ENCODE results near the gene PIR. TPM values are rescaled to one million over a fixed set of nuclear protein-coding genes. Genes with fewer than 3 reads are reported as not detected.

The PIR gene
- polyA plus RNA-seq, 4 donors = 3.9 to 13.4 (median 11.3) TPM

DNA sequence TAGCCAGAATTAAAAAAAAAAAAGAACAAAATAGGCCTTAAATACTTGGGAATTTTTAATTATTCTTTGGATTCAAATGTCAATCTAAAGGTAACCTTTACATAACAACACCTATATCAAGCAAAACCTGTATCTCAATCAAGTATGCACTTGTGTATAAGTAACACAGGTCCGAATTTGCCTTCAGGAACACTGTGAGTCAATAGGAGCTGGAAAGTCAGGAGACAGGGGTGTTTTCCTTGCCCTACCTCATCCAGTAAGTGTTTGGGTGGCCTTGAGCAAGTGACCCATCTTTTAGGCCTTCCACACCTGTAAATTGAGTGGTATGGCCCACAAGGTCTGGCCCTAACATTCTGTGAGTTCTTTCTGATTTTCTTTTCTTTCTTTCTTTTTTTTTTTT lies 68.1 kb downstream of the PIR start:
- Histone ChIP-seq H3K4me1 (ENCODE audit: control insufficient read depth in 3 of 3, insufficient read depth in 2 of 3, low read depth in 1 of 3, low read length in 2 of 3) (no peaks in the 10 kb centered on the region), H3K27me3 (ENCODE audit: control insufficient read depth in 3 of 3, insufficient read depth in 3 of 3, low read length in 3 of 3) (no peaks in the 10 kb centered on the region), H3K27ac (ENCODE audit: low read depth in 1 of 3, low read length in 2 of 3) (no peak overlapping the region), H3K4me3 (ENCODE audit: low read depth in 1 of 3, low read length in 3 of 3) (no peak overlapping the region), H3K9me3 (ENCODE audit: control insufficient read depth in 2 of 2, insufficient read depth in 1 of 2, low read depth in 1 of 2, low read length in 1 of 2) (no peaks in the 10 kb centered on the region), H3K36me3 (ENCODE audit: control insufficient read depth in 3 of 3, insufficient read depth in 2 of 3, low read depth in 1 of 3, low read length in 3 of 3) (no peaks in the 10 kb centered on the region)
- 62 to 86% (median 84%) methylated on average over 1 of the region's 1 CpG for WGBS, 3 donors
- FAIRE-seq = no peak
- no peak for DNase-seq

DNA sequence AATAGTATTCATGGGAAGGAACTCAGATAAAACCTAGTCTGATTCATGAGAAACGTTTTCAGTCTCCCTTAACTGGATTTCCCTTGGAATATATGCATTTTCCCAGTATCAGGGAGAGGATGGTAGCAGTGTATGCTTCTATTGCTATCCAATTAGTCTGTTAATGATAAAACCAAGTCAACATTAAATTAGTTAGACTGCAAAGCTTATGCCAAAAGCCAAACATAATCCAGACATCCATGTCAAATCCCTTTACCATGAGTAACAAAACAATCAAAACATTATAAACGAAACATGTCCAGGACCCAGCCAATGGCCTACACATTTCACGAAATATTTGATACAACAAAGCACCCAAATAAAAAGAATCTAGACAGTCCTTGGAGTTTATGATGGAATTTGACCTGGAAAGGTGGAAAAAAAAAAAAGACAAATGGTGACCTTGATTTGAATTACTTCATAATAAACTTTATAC lies 74.4 kb downstream of the PIR start:
- Histone ChIP-seq H3K9me3 (ENCODE audit: control insufficient read depth in 2 of 2, insufficient read depth in 1 of 2, low read depth in 1 of 2, low read length in 1 of 2) (peaks cover 0 to 4% of the 10 kb centered on the region in 2 donors), H3K27ac (ENCODE audit: low read depth in 1 of 3, low read length in 2 of 3) (no peak overlapping the region), H3K4me3 (ENCODE audit: low read depth in 1 of 3, low read length in 3 of 3) (no peak overlapping the region), H3K4me1 (ENCODE audit: control insufficient read depth in 3 of 3, insufficient read depth in 2 of 3, low read depth in 1 of 3, low read length in 2 of 3) (no peaks in the 10 kb centered on the region), H3K36me3 (ENCODE audit: control insufficient read depth in 3 of 3, insufficient read depth in 2 of 3, low read depth in 1 of 3, low read length in 3 of 3) (no peaks in the 10 kb centered on the region), H3K27me3 (ENCODE audit: control insufficient read depth in 3 of 3, insufficient read depth in 3 of 3, low read length in 3 of 3) (no peaks in the 10 kb centered on the region)
- FAIRE-seq (no peak), DNase-seq (no peak)
- 55 to 65% (median 64%) methylated on average over 3 of the region's 3 CpGs for WGBS, 3 donors

DNA sequence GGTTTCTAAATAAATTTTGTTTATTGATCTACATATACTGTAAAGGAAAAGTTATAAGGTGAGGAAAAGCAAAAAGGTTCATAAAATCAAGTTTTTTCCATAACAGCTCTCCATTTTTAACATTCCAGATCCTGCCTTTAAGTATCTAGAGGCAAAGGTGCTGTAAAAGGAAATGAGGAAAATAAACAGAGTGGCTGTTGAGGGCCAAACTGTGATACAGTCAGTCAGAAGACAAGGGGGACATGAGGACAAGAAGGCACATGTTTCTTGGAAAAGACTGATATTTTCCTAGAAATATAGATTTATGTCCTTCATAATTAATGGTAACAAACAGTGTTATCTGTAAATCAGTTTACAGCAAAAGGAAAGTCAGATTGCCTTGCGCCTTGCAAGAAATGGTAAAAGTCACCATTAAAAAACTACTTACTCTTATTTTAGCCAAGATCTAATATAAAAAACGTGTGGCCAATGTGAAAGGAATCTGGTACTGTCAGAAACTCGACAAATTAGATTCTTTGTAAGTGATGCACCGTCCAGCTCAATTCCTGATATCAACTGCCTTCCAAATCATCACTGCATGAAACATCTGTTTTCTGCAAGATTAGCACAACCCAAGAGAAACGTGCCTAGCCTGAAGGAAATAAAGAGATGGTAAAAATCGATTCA lies 75.0 kb downstream of the PIR start:
- DNase-seq = no peak
- H3K9me3 ChIP-seq (ENCODE audit: control insufficient read depth in 2 of 2, insufficient read depth in 1 of 2, low read depth in 1 of 2, low read length in 1 of 2) = peaks cover 0 to 4% of the 10 kb centered on the region in 2 donors

DNA sequence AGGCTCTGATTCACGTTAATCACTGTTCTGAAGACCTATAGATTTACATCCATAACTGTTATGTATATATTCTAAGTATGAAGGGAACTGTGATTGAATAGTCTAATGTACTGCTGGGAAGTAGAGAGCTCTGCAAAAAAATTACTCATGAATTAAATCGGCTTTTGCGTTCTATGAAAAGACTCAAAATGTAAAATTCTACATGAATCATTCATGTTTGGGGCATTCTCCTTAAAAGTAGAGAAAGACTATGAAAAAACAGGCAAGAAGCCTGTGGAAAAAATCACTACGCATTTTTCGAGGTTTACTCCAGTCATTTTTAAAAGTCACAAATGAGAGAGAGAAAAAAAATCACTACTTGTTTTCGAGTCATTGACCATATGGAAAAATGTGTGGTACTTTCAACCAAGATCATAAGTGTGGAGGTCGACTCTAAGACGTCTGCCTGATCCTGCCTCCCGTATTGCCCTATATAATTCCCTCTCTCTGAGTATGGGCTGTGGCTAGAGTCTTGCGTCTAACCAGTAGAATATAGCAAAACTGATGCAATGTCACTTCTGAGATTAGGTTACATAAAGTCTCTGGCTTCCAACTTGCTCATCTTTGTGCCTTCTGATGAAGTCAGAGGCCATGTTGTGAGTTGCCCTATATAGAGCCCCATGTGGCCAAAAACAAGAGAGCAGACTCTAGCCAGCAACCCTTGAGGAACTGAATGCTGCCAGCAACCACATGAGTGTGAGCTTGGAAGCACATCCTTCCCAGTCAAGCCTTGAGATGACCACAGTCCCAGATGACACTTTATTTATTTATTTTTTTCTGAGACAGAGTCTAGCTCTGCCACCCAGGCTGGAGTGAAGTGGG lies 76.8 kb downstream of the PIR start:
- FAIRE-seq (no peak), DNase-seq (no peak)
- Histone ChIP-seq H3K27me3 (ENCODE audit: control insufficient read depth in 3 of 3, insufficient read depth in 3 of 3, low read length in 3 of 3) (no peaks in the 10 kb centered on the region), H3K9me3 (ENCODE audit: control insufficient read depth in 2 of 2, insufficient read depth in 1 of 2, low read depth in 1 of 2, low read length in 1 of 2) (peaks cover 0 to 4% of the 10 kb centered on the region in 2 donors), H3K36me3 (ENCODE audit: control insufficient read depth in 3 of 3, insufficient read depth in 2 of 3, low read depth in 1 of 3, low read length in 3 of 3) (no peaks in the 10 kb centered on the region), H3K27ac (ENCODE audit: low read depth in 1 of 3, low read length in 2 of 3) (no peak overlapping the region), H3K4me3 (ENCODE audit: low read depth in 1 of 3, low read length in 3 of 3) (no peak overlapping the region), H3K4me1 (ENCODE audit: control insufficient read depth in 3 of 3, insufficient read depth in 2 of 3, low read depth in 1 of 3, low read length in 2 of 3) (no peaks in the 10 kb centered on the region)
- 77 to 86% (median 79%) methylated on average over 10 of the region's 10 CpGs for WGBS, 3 donors

More for the DNA sequence above, 75.0 kb downstream of the PIR start:
- no peak for FAIRE-seq
- Histone ChIP-seq H3K27ac (ENCODE audit: low read depth in 1 of 3, low read length in 2 of 3) (no peak overlapping the region), H3K36me3 (ENCODE audit: control insufficient read depth in 3 of 3, insufficient read depth in 2 of 3, low read depth in 1 of 3, low read length in 3 of 3) (no peaks in the 10 kb centered on the region), H3K4me3 (ENCODE audit: low read depth in 1 of 3, low read length in 3 of 3) (no peak overlapping the region), H3K27me3 (ENCODE audit: control insufficient read depth in 3 of 3, insufficient read depth in 3 of 3, low read length in 3 of 3) (no peaks in the 10 kb centered on the region), H3K4me1 (ENCODE audit: control insufficient read depth in 3 of 3, insufficient read depth in 2 of 3, low read depth in 1 of 3, low read length in 2 of 3) (no peaks in the 10 kb centered on the region)
- WGBS, 3 donors = 65 to 83% (median 69%) methylated on average over 6 of the region's 6 CpGs

DNA sequence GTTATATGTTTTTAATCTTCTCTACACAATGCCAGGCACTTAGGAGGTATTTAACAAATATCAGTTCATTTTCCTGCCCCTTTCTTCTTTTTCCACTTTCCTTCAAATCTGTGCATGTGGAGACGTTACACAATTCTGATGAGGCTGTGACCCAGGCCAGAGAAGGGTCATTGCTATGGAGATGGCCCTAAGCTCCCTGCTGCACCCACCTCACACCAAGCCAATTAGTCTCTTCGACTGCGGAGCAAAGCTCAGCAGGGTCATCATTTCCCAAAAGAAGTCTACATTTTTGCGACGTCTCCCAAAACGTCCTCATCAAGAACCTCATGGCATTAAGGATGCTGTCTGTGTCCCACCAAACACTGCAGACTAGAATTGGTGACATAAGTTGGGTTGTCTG lies 80.0 kb downstream of the PIR start:
- DNase-seq (no peak), FAIRE-seq (no peak)
- Histone ChIP-seq H3K36me3 (ENCODE audit: control insufficient read depth in 3 of 3, insufficient read depth in 2 of 3, low read depth in 1 of 3, low read length in 3 of 3) (no peaks in the 10 kb centered on the region), H3K27ac (ENCODE audit: low read depth in 1 of 3, low read length in 2 of 3) (no peak overlapping the region), H3K9me3 (ENCODE audit: control insufficient read depth in 2 of 2, insufficient read depth in 1 of 2, low read depth in 1 of 2, low read length in 1 of 2) (peaks cover 0 to 4% of the 10 kb centered on the region in 2 donors), H3K4me1 (ENCODE audit: control insufficient read depth in 3 of 3, insufficient read depth in 2 of 3, low read depth in 1 of 3, low read length in 2 of 3) (no peaks in the 10 kb centered on the region), H3K27me3 (ENCODE audit: control insufficient read depth in 3 of 3, insufficient read depth in 3 of 3, low read length in 3 of 3) (no peaks in the 10 kb centered on the region), H3K4me3 (ENCODE audit: low read depth in 1 of 3, low read length in 3 of 3) (no peak overlapping the region)
- 77 to 81% (median 79%) methylated on average over 6 of the region's 6 CpGs for WGBS, 3 donors

DNA sequence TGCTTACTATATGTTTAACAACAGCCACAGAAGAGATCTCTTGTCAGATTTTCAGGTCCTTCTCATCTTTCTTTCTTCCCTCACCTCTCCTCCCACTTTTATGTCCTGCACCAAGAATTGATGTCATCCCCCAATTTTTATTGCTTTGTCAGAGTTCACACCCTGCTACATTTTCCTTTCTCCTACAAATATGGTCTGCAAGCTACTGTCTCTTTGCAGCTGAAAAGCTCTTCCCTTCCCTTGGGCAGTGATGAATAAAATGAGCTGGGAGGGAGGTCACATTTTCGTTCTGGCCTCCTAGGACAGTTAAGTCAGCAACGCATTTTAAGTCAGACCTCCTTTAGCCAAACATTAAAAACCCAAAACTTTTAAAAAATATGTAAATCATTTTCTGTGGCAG lies 82.2 kb downstream of the PIR start:
- no peaks in the 10 kb centered on the region for H3K36me3 ChIP-seq (ENCODE audit: control insufficient read depth in 3 of 3, insufficient read depth in 2 of 3, low read depth in 1 of 3, low read length in 3 of 3)
- FAIRE-seq = no peak
- no peaks in the 10 kb centered on the region for H3K9me3 ChIP-seq (ENCODE audit: control insufficient read depth in 2 of 2, insufficient read depth in 1 of 2, low read depth in 1 of 2, low read length in 1 of 2)
- no peak overlapping the region for H3K4me3 ChIP-seq (ENCODE audit: low read depth in 1 of 3, low read length in 3 of 3)
- H3K4me1 ChIP-seq (ENCODE audit: control insufficient read depth in 3 of 3, insufficient read depth in 2 of 3, low read depth in 1 of 3, low read length in 2 of 3) = no peaks in the 10 kb centered on the region
- H3K27ac ChIP-seq (ENCODE audit: low read depth in 1 of 3, low read length in 2 of 3) = no peak overlapping the region
- H3K27me3 ChIP-seq (ENCODE audit: control insufficient read depth in 3 of 3, insufficient read depth in 3 of 3, low read length in 3 of 3) = no peaks in the 10 kb centered on the region
- 68 to 95% (median 68%) methylated on average over 2 of the region's 2 CpGs for WGBS, 3 donors
- no peak for DNase-seq

DNA sequence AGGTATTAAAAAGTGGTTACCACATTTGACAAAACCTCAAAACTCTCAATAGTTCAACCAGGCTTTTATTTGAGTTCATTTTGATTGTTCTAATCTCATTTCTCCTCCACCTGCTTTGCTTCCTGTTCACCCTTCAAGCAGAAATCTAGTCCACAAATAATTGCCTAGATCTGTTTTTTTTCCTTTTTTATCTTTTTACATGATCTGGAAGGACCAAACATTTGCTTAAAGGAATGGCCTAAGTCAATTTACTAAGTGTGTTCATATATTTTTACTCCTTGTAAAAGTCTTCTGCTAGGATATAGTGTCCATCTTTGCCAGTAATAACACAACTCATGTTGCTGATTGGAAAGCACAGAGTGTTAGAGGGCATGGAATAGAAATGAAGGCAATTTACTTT lies 82.7 kb downstream of the PIR start:
- DNase-seq (no peak), FAIRE-seq (no peak)
- Histone ChIP-seq H3K9me3 (ENCODE audit: control insufficient read depth in 2 of 2, insufficient read depth in 1 of 2, low read depth in 1 of 2, low read length in 1 of 2) (no peaks in the 10 kb centered on the region), H3K4me3 (ENCODE audit: low read depth in 1 of 3, low read length in 3 of 3) (no peak overlapping the region), H3K27ac (ENCODE audit: low read depth in 1 of 3, low read length in 2 of 3) (no peak overlapping the region), H3K36me3 (ENCODE audit: control insufficient read depth in 3 of 3, insufficient read depth in 2 of 3, low read depth in 1 of 3, low read length in 3 of 3) (no peaks in the 10 kb centered on the region), H3K4me1 (ENCODE audit: control insufficient read depth in 3 of 3, insufficient read depth in 2 of 3, low read depth in 1 of 3, low read length in 2 of 3) (no peaks in the 10 kb centered on the region), H3K27me3 (ENCODE audit: control insufficient read depth in 3 of 3, insufficient read depth in 3 of 3, low read length in 3 of 3) (no peaks in the 10 kb centered on the region)

DNA sequence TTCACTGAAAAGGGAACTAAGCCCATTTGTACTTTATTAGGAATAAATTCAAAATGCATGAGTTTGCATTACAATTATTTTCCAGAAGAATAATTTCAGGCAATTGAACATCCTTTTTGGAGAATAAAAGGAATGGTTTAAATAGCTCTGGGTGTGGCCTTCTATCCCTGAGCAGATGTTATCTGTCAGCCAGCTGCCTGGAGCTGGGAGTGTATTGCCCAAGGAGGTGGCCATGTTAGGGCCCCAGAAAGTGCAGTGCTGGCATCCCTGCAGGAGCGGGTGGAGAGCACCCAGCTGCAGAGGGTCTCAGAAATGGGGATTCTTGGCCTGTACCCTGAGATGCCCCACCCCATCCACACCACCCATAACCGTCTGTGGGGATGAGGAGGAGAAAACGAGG lies 87.3 kb downstream of the PIR start:
- Histone ChIP-seq H3K4me3 (ENCODE audit: low read depth in 1 of 3, low read length in 3 of 3) (no peak overlapping the region), H3K27ac (ENCODE audit: low read depth in 1 of 3, low read length in 2 of 3) (no peak overlapping the region), H3K27me3 (ENCODE audit: control insufficient read depth in 3 of 3, insufficient read depth in 3 of 3, low read length in 3 of 3) (no peaks in the 10 kb centered on the region), H3K36me3 (ENCODE audit: control insufficient read depth in 3 of 3, insufficient read depth in 2 of 3, low read depth in 1 of 3, low read length in 3 of 3) (no peaks in the 10 kb centered on the region), H3K4me1 (ENCODE audit: control insufficient read depth in 3 of 3, insufficient read depth in 2 of 3, low read depth in 1 of 3, low read length in 2 of 3) (no peaks in the 10 kb centered on the region), H3K9me3 (ENCODE audit: control insufficient read depth in 2 of 2, insufficient read depth in 1 of 2, low read depth in 1 of 2, low read length in 1 of 2) (no peaks in the 10 kb centered on the region)
- FAIRE-seq (no peak), DNase-seq (no peak)
- 51 to 86% (median 71%) methylated on average over 3 of the region's 3 CpGs for WGBS, 3 donors
